Panc1 (cell line): Measurements from ENCODE around the gene SMNDC1. TPM values are rescaled to one million over a fixed set of nuclear protein-coding genes. Genes with fewer than 3 reads are reported as not detected.

Source experiments
- ATAC-seq: fragments of 200-7000 bp; cut with Tn5 transposase; 2 replicates; pipeline ENCODE4 v1.9.1; 2020; ENCODE audit warnings: mild to moderate bottlenecking, moderate library complexity
- BruUV-seq: library from RNA; stranded (reverse); fragments of 400-500 nt; replicated peaks from 2 replicates; lab custom pipeline; 2021; lab: Mats Ljungman, UMichigan
- CTCF ChIA-PET: fragments of 300-600 bp; sonication (Branson Sonifier 250); formaldehyde crosslinking; loops from one replicate; lab custom pipeline; 2022; ENCODE audit warnings: antibody characterized with exemption; lab: Charles Lee
- POLR2A ChIA-PET: fragments of 300-600 bp; sonication (Branson Sonifier 250); formaldehyde crosslinking; loops from one replicate; lab custom pipeline; 2022; ENCODE audit warnings: antibody characterized with exemption; lab: Charles Lee
- DNase-seq: peaks from one replicate; pipeline ENCODE4 v3.0.0-alpha.2; 2010; ENCODE audit warnings: low read depth, low spot score
- H3K27ac ChIP-seq: 2 replicates; pipeline ENCODE4 v1.5.1; 2011; ENCODE audit warnings: mild to moderate bottlenecking, low read length, inconsistent platforms
- H3K27me3 ChIP-seq: fragments of 200-500 bp; sonication (Bioruptor generic); 2 replicates; pipeline ENCODE4 v1.6.0; 2014; ENCODE audit warnings: low read length, inconsistent platforms; ENCODE audit not compliant: control insufficient read depth, insufficient read depth
- H3K36me3 ChIP-seq: fragments of 200-500 bp; sonication (Bioruptor generic); 2 replicates; pipeline ENCODE4 v1.5.1; 2014; ENCODE audit warnings: inconsistent platforms, mild to moderate bottlenecking, low read length, moderate library complexity; ENCODE audit not compliant: control insufficient read depth, insufficient read depth
- H3K4me1 ChIP-seq: 2 replicates; pipeline ENCODE4 v1.5.1; 2011; ENCODE audit warnings: inconsistent platforms, mild to moderate bottlenecking, low read length, moderate library complexity; ENCODE audit not compliant: control insufficient read depth, insufficient read depth
- H3K4me3 ChIP-seq, 2 experiments: 2 replicates each; pipeline ENCODE4 v1.5.1; 2011 to 2012; ENCODE audit warnings: low read depth in 2 of 2, low read length in 2 of 2, mild to moderate bottlenecking in 2 of 2, inconsistent platforms in 1 of 2, moderate library complexity in 1 of 2
- H3K9me3 ChIP-seq: fragments of 200-500 bp; sonication (Bioruptor generic); 2 replicates; pipeline ENCODE4 v1.5.1; 2014; ENCODE audit warnings: low read depth, mild to moderate bottlenecking, inconsistent platforms, low read length, moderate library complexity; ENCODE audit not compliant: control insufficient read depth, insufficient read depth
- POLR2AphosphoS5 ChIP-seq: IDR thresholded peaks from 2 replicates; pipeline ENCODE4 v1.6.1; 2012; ENCODE audit warnings: mild to moderate bottlenecking, low read depth, low read length, moderate library complexity
- SIN3A ChIP-seq: IDR thresholded peaks from 2 replicates; pipeline ENCODE4 v1.6.1; 2012; ENCODE audit warnings: low read depth, mild to moderate bottlenecking, low read length, moderate library complexity, borderline replicate concordance; ENCODE audit not compliant: insufficient read depth
- TCF7L2 ChIP-seq: IDR thresholded peaks from 2 replicates; pipeline ENCODE4 v1.6.1; 2011; ENCODE audit warnings: mild to moderate bottlenecking, low read depth, low read length, inconsistent platforms
- in situ Hi-C: cut with HindIII; loops from 2 replicates; pipeline ENCODE4 v1.10.0; 2016; ENCODE audit warnings: low sequenced_read_pairs, low pct_unique_long_range_greater_than_20kb
- intact Hi-C: fragments of 100-400 bp; cut with micrococcal nuclease; formaldehyde crosslinking; loops from one replicate; pipeline ENCODE4 v1.10.0; 2022; ENCODE audit not compliant: unreplicated experiment
- total RNA-seq: library from RNA; stranded (reverse); gene quantifications from one replicate; pipeline ENCODE4 v1.2.1, GENCODE V29; 2021; ENCODE audit not compliant: unreplicated experiment
- TF ChIP-seq, protein P1 (sequence below), 2 experiments: IDR thresholded peaks; 2 replicates each; pipeline ENCODE4 v1.6.1; 2011 to 2012; ENCODE audit warnings: low read depth in 2 of 2, control low read depth in 1 of 2, low read length in 1 of 2, mild to moderate bottlenecking in 1 of 2, moderate library complexity in 1 of 2; ENCODE audit not compliant: insufficient read depth in 1 of 2
- TF ChIP-seq, protein P2 (sequence below): fragments of 450-650 bp; IDR thresholded peaks from 2 replicates; pipeline ENCODE4 v1.5.1; 2017; ENCODE audit warnings: mild to moderate bottlenecking

SMNDC1 gene
- total RNA-seq, 1 experiment from 2014 or later = 62.2 TPM

DNA sequence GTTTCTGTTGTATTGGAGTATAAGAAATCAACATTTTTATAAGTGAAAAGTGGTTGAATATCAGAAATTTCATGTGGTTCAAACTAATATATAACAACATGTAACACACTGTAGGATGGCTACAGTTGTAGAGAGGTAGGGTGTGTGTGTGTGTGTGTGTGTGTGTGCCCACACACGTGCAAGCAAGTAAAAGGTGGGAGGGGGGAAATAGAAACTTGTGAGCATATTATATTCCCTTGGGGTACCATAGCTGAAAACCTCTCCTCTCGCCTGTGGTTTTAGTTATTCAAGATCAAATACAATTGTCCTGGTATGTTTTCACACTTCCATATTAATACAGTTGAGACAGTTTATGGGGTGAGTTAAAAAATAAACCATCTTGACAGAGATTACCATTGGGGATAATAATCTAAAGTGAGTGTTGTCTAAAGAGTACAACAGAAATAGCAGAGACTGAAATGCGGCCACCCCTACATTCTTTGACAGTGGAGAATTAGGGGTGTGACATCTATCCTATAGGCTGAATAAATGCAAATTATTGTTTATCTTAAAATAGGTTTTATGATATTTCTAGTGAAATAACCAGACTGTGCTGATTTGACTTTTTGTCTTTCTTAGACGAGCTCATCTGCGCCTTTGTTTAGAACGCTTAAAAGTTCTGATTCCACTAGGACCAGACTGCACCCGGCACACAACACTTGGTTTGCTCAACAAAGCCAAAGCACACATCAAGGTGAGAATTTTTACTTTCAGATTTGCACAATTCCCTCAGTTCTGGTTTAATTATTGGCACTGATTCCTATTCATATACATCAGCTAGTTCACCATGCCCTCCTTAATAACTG, 25.9 kb downstream of the SMNDC1 start:
- in situ Hi-C loops (no loop called here), intact Hi-C loops (loop anchor here (1.0 to 5.0 kb wide), 3 partner anchors 71 to 394 kb away; partner anchors contain the start of gene MXI1)
- no peak overlapping the region for H3K27ac ChIP-seq
- no TSS peak for BruUV-seq
- no peak overlapping the region for H3K4me3 ChIP-seq
- no peaks in the 10 kb centered on the region; the same call in 1 of the 2 replicates for H3K36me3 ChIP-seq
- H3K27me3 ChIP-seq = no peaks in the 10 kb centered on the region
- no peaks in the 10 kb centered on the region for H3K9me3 ChIP-seq
- no peak for DNase-seq
- TF ChIP-seq, protein P1, sequence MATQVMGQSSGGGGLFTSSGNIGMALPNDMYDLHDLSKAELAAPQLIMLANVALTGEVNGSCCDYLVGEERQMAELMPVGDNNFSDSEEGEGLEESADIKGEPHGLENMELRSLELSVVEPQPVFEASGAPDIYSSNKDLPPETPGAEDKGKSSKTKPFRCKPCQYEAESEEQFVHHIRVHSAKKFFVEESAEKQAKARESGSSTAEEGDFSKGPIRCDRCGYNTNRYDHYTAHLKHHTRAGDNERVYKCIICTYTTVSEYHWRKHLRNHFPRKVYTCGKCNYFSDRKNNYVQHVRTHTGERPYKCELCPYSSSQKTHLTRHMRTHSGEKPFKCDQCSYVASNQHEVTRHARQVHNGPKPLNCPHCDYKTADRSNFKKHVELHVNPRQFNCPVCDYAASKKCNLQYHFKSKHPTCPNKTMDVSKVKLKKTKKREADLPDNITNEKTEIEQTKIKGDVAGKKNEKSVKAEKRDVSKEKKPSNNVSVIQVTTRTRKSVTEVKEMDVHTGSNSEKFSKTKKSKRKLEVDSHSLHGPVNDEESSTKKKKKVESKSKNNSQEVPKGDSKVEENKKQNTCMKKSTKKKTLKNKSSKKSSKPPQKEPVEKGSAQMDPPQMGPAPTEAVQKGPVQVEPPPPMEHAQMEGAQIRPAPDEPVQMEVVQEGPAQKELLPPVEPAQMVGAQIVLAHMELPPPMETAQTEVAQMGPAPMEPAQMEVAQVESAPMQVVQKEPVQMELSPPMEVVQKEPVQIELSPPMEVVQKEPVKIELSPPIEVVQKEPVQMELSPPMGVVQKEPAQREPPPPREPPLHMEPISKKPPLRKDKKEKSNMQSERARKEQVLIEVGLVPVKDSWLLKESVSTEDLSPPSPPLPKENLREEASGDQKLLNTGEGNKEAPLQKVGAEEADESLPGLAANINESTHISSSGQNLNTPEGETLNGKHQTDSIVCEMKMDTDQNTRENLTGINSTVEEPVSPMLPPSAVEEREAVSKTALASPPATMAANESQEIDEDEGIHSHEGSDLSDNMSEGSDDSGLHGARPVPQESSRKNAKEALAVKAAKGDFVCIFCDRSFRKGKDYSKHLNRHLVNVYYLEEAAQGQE (IDR thresholded peaks at IDR 0.05; ENCODE audit: insufficient read depth in 1 of 2, low read depth in 2 of 2, low read length in 1 of 2) = no peak
- TF ChIP-seq, protein P2, sequence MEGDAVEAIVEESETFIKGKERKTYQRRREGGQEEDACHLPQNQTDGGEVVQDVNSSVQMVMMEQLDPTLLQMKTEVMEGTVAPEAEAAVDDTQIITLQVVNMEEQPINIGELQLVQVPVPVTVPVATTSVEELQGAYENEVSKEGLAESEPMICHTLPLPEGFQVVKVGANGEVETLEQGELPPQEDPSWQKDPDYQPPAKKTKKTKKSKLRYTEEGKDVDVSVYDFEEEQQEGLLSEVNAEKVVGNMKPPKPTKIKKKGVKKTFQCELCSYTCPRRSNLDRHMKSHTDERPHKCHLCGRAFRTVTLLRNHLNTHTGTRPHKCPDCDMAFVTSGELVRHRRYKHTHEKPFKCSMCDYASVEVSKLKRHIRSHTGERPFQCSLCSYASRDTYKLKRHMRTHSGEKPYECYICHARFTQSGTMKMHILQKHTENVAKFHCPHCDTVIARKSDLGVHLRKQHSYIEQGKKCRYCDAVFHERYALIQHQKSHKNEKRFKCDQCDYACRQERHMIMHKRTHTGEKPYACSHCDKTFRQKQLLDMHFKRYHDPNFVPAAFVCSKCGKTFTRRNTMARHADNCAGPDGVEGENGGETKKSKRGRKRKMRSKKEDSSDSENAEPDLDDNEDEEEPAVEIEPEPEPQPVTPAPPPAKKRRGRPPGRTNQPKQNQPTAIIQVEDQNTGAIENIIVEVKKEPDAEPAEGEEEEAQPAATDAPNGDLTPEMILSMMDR = no peak; the same call in 1 of the 2 replicates
- TF ChIP-seq POLR2AphosphoS5 (no peak), SIN3A (no peak), TCF7L2 (no peak)
- no peaks in the 10 kb centered on the region for H3K4me1 ChIP-seq
- ChIA-PET POLR2A (no interaction called here), CTCF (interaction anchor here (0.6 to 1.6 kb wide), 6 partner anchors 23 to 423 kb away, joined by 3 to 5 read pairs (median 4); no protein-coding TSS in a partner anchor)
- ATAC-seq = 0 out of 2 replicates have a peak, but pooled peaks have one; percentile 13

DNA sequence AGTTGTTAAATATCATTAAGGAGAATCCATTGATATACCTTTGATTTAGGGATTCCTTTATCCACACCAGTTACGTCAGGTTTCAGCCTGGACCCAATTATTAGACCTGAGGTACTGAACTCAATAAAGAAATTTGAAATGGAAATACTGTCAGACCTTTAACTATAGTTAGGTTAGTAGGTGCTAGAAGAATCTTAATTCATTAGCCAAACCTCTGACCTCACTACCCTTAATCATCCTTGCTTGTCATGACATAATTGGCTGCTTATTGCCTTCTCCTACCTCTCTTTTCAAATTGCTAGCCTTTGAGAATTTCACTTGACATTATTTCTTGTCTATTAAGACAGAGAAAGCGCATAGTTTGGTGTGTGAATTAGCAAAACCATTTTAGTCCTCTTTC, 27.1 kb downstream of the SMNDC1 start:
- Histone ChIP-seq H3K4me3 (no peak overlapping the region), H3K27me3 (no peaks in the 10 kb centered on the region), H3K36me3 (no peaks in the 10 kb centered on the region; the same call in 1 of the 2 replicates), H3K27ac (no peak overlapping the region), H3K9me3 (no peaks in the 10 kb centered on the region), H3K4me1 (no peaks in the 10 kb centered on the region)
- BruUV-seq = no TSS peak
- TF ChIP-seq SIN3A (no peak), TCF7L2 (no peak), POLR2AphosphoS5 (no peak)
- TF ChIP-seq, protein P2 = no peak
- POLR2A ChIA-PET = no interaction called here
- ATAC-seq (no peak), DNase-seq (no peak)
- intact Hi-C loops = loop anchor here (5.0 kb wide), 1 partner anchor 70 kb away; the partner anchor contains the start of gene MXI1
- in situ Hi-C loops = no loop called here
- CTCF ChIA-PET = interaction anchor here (1.6 kb wide), 1 partner anchor 140 kb away, joined by 5 read pairs; no protein-coding TSS in a partner anchor
